Activated effector memory CD4-positive, alpha-beta T cell treated with anti-CD3 and anti-CD28 coated beads, Interleukin-2, amount 50 U/mL, for 16 hours (primary cell): ENCODE data around the gene TLCD4.
A peak's percentile ranks its signal among the peaks of the same experiment; 100 is the strongest.
"Not testable (repeated sequence)": the region's sequence is repeated elsewhere in the genome, so short reads cannot be mapped to it uniquely, and the experiment has no call there.

Source experiments
- DNase-seq: peaks from one replicate; pipeline ENCODE4 v3.0.0-alpha.2; 2020

The TLCD4 gene

GRCh38 chr1:95096218-95096841, 20.8 kb upstream of the TLCD4 start:
- no peak for DNase-seq

GRCh38 chr1:95097426-95097825, 19.7 kb upstream of the TLCD4 start:
- DNase-seq, result no peak

- no peak for DNase-seq
These were observed 19.0 kb upstream of the TLCD4 start for GRCh38 chr1:95098196-95098595.

- DNase-seq, result no peak
These were observed 8.4 kb upstream of the TLCD4 start for GRCh38 chr1:95108792-95109191.

- no peak for DNase-seq
These were observed 6.1 kb upstream of the TLCD4 start for GRCh38 chr1:95111014-95111413.

GRCh38 chr1:95113684-95114083, 3.5 kb upstream of the TLCD4 start:
- no peak for DNase-seq

GRCh38 chr1:95115708-95116137, 1.4 kb upstream of the TLCD4 start:
- DNase-seq, result no peak

GRCh38 chr1:95116580-95117206, 462 bp upstream of the TLCD4 start:
- peak; percentile 81 for DNase-seq

GRCh38 chr1:95118067-95118499, 928 bp downstream of the TLCD4 start:
- no peak for DNase-seq

GRCh38 chr1:95118710-95119109, 1.6 kb downstream of the TLCD4 start:
- no peak for DNase-seq

- no peak for DNase-seq
These were observed 2.1 kb downstream of the TLCD4 start for GRCh38 chr1:95119273-95119672.

GRCh38 chr1:95122151-95122697, 5.1 kb downstream of the TLCD4 start:
- DNase-seq, result no peak

GRCh38 chr1:95124342-95124741, 7.2 kb downstream of the TLCD4 start:
- DNase-seq, result no peak

GRCh38 chr1:95126366-95126765, 9.2 kb downstream of the TLCD4 start:
- no peak for DNase-seq

- DNase-seq, result no peak
These were observed 9.7 kb downstream of the TLCD4 start for GRCh38 chr1:95126846-95127245.

- DNase-seq, result no peak
These were observed 10.2 kb downstream of the TLCD4 start for GRCh38 chr1:95127380-95127779.

- DNase-seq, result no peak
These were observed 15.6 kb downstream of the TLCD4 start for GRCh38 chr1:95132762-95133161.

GRCh38 chr1:95133687-95134086, 16.5 kb downstream of the TLCD4 start:
- DNase-seq, result no peak

GRCh38 chr1:95138223-95138622, 21.1 kb downstream of the TLCD4 start:
- no peak for DNase-seq

GRCh38 chr1:95139039-95139438, 21.9 kb downstream of the TLCD4 start:
- DNase-seq, result no peak

GRCh38 chr1:95140791-95141190, 23.6 kb downstream of the TLCD4 start:
- no peak for DNase-seq

- no peak for DNase-seq
These were observed 28.3 kb downstream of the TLCD4 start for GRCh38 chr1:95145493-95145892.

- DNase-seq, result no peak
These were observed 29.5 kb downstream of the TLCD4 start for GRCh38 chr1:95146637-95147036.

GRCh38 chr1:95154096-95154495, 36.9 kb downstream of the TLCD4 start:
- DNase-seq, result no peak

GRCh38 chr1:95165569-95165968, 48.4 kb downstream of the TLCD4 start:
- not testable (repeated sequence) for DNase-seq
